ENCODE measurements around the gene PTGER4. TPM values are rescaled to one million over a fixed set of nuclear protein-coding genes. Genes with fewer than 3 reads are reported as not detected.

PTGER4 gene
- total and polyA plus RNA-seq, 12 donors = 2.0 to 20.3 (median 7.3) TPM

DNA sequence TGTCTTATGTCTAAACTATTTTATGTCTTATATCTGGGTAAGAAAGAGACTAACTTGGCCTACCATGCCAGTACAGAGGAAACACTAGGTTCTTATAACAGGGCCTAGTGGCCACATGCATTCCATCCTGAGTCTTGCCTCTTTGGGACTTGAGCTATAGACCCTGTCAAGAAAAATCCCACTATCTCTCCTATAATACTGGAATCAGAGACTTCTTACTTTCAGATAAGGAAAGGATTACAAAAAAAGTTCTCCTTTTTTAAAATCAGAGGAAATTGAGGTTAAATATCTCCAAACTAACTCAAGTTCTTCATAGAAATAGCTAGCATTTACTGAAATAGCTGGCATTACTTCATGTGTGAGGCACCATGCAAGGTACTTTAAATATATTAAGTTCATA lies 34.3 kb downstream of the PTGER4 start:
- ATAC-seq (no peak), DNase-seq (no peak)
- intact Hi-C loops (cut with DNase I) = no loop called here
- H3K36me3 ChIP-seq = peaks cover 0 to 38% (median 0%) of the 10 kb centered on the region in 9 donors
- no peak overlapping the region for H3K4me3 ChIP-seq
- H3K27ac ChIP-seq = no peak overlapping the region
- no peaks in the 10 kb centered on the region for H3K27me3 ChIP-seq
- no peak for TF ChIP-seq CTCF (IDR thresholded peaks at IDR 0.05)
- H3K9me3 ChIP-seq = peaks cover 0 to 21% (median 0%) of the 10 kb centered on the region in 11 donors
- H3K4me1 ChIP-seq = peaks cover 0 to 7% (median 0%) of the 10 kb centered on the region in 9 donors

GRCh38 chr5:40716000-40716399 lies 36.3 kb downstream of the PTGER4 start:
- peaks cover 0 to 7% (median 0%) of the 10 kb centered on the region in 9 donors for H3K4me1 ChIP-seq
- 30 to 61% methylated on average over 2 of the region's 2 CpGs for WGBS, 2 donors
- H3K27ac ChIP-seq = no peak overlapping the region
- intact Hi-C loops (cut with DNase I) = no loop called here
- peaks cover 0 to 11% (median 0%) of the 10 kb centered on the region in 11 donors for H3K9me3 ChIP-seq
- DNase-seq = no peak
- H3K36me3 ChIP-seq = peaks cover 0 to 57% (median 4%) of the 10 kb centered on the region in 9 donors
- TF ChIP-seq CTCF (IDR thresholded peaks at IDR 0.05) = peak in 4 of 9 donors; percentile 22 to 35 (median 26)
- H3K4me3 ChIP-seq = no peak overlapping the region
- H3K27me3 ChIP-seq = no peaks in the 10 kb centered on the region
- no peak for ATAC-seq

DNA sequence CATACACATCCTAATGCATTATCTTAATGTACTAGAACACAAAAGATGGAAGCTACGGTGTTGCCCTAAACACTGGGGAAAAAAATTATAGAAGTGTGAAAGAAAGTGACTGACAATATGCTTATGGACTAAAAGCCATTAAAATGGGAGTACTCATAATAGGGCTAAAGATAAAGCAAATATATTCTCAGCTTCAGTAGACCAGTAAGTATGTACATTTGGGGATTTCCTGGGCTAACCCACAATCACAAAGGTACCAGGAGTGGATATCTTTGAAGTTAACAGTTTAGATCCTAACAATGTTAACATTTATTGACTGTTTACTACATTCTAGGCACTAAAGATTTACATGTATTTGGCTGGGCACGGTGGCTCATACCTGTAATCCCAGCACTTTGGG lies 36.9 kb downstream of the PTGER4 start:
- Histone ChIP-seq H3K36me3 (peaks cover 0 to 63% (median 6%) of the 10 kb centered on the region in 9 donors), H3K4me1 (peaks cover 0 to 7% (median 0%) of the 10 kb centered on the region in 9 donors), H3K27me3 (no peaks in the 10 kb centered on the region), H3K27ac (no peak overlapping the region), H3K4me3 (no peak overlapping the region), H3K9me3 (peaks cover 0 to 11% (median 0%) of the 10 kb centered on the region in 11 donors)
- TF ChIP-seq CTCF (IDR thresholded peaks at IDR 0.05) = no peak
- intact Hi-C loops (cut with DNase I) = no loop called here
- ATAC-seq (no peak), DNase-seq (no peak)
- WGBS, 2 donors = 93 to 96% methylated on average over 2 of the region's 2 CpGs

DNA sequence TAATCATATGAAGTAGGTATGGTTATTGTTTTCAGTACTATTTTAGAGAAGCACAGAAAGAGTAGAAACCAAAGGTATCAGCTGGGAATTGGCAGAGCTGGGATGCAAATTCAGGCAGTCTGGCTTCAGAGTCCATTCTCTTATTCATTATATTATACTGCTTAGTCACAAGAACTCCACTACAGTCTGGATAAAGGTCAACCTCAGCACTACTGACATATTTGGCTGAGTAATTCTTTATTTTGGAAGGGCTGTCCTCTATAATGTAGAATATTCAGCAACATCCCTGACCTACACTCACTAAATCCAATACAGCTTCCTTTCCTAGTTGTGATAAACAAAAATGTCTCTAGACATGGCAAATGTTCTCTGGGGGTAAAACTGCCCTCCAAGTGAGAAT lies 37.6 kb downstream of the PTGER4 start:
- Histone ChIP-seq H3K27ac (no peak overlapping the region), H3K9me3 (peaks cover 0 to 14% (median 0%) of the 10 kb centered on the region in 11 donors), H3K4me3 (no peak overlapping the region), H3K27me3 (no peaks in the 10 kb centered on the region), H3K4me1 (peaks cover 0 to 7% (median 0%) of the 10 kb centered on the region in 9 donors), H3K36me3 (peaks cover 0 to 70% (median 6%) of the 10 kb centered on the region in 9 donors)
- DNase-seq (no peak), ATAC-seq (peak in 1 of 8 donors; percentile 65)
- no peak for TF ChIP-seq CTCF (IDR thresholded peaks at IDR 0.05)
- intact Hi-C loops (cut with DNase I) = no loop called here

Data from heart right ventricle (tissue), 16 donors.